ENCODE measurements around the gene NDOR1.

DNA sequence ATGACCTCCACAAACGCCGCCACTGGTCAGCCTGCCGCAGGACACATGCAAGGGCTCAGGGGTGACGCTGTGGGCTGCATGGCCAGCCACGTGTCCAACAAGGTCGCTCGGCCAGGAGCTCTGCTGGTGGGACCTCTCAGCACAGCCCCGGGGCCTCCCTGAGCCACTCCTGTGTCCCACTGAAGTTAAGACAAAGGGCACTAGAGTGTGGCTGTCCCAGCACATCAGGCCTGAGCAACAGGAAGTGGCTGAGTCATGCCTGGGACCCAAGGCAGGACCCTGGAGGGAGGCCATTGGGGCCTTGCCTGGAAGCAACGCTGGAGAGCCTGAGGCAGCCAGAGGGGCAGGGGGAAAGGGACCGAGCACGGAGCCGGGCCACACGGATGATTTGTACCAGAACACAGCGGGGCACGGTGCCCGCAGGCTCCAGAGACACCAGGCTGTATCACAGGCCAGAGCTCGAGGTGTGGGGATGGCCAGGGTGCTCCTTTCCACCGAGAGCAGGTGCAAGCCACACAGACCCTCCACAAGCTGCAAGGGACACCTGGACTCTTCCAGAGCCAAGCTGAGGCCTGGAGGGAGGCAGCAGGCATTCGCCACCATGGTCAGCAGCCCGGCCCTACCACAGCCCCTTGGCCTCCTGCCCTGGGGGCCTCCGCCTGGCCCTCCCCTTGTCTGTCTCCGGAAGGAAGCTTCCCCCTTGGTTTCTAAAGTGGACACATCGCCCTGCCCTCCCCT, 27.1 kb upstream of the NDOR1 start:
- TF ChIP-seq GATA3 (IDR thresholded peaks at IDR 0.05; ENCODE audit: low read depth, low read length) (no peak), GATA2 (IDR thresholded peaks at IDR 0.05; ENCODE audit: low read depth, low read length) (no peak)

Data from SH-SY5Y (cell line).